H4 (cell line): ENCODE results near the gene XDH. TPM values are rescaled to one million over a fixed set of nuclear protein-coding genes. Genes with fewer than 3 reads are reported as not detected.

Experiments
- DNase-seq: peaks from one replicate; pipeline ENCODE4 v3.0.0-alpha.2; 2015; ENCODE audit warnings: low spot score
- total RNA-seq: library from RNA; depleted of rRNA; stranded (reverse); fragments of >200 nt; shearing (Covaris generic); gene quantifications from 2 replicates; pipeline ENCODE4 v1.2.3, GENCODE V29; 2014

The XDH gene
- total RNA-seq, 1 experiment from 2014 or later, result 0.33 TPM

DNA sequence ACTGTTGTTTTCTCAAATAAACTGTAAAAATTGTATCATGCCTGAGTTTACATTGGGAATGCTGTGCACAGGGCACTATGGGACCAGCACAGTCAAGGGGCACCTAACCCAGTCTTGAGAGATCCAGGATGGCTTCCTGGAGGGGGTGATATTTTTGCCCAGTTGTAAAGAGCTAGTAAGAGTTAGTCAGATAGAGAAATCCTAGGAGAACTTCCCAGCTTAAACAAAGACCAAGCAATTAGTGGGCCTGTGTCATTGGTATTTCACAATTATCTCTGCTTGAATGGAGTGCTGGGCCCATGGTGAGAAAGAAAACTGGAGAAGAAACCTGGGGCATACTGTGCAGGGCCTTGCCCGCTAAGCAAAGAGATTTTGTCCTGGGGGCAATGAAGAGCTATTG lies 12.2 kb downstream of the XDH start:
- no peak for DNase-seq

GRCh38 chr2:31401580-31401979 lies 13.0 kb downstream of the XDH start:
- DNase-seq, result peak; percentile 62

- DNase-seq, result no peak
Measured at GRCh38 chr2:31398881-31399280, 15.7 kb downstream of the XDH start.

- DNase-seq, result peak; percentile 44
Measured at GRCh38 chr2:31397094-31397493, 17.4 kb downstream of the XDH start.

DNA sequence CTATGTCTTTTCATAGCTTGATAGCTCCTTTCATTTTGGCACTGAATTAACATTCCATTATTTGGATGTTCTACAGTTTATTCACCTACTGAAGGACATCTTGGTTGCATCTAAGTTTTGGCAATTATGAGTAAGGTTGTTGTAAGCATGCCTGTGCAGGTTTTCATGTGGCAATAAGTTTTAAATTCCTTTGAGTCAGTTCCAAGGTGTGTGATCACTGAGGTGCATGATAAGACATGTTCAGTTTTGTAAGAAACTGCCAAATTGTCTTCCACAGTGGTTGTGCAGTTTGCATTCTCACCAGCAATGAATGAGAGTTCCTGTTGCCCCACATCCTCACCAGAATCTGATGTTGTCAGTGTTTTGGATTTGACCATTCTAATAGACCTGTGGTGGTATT lies 24.2 kb downstream of the XDH start:
- DNase-seq, result no peak

DNA sequence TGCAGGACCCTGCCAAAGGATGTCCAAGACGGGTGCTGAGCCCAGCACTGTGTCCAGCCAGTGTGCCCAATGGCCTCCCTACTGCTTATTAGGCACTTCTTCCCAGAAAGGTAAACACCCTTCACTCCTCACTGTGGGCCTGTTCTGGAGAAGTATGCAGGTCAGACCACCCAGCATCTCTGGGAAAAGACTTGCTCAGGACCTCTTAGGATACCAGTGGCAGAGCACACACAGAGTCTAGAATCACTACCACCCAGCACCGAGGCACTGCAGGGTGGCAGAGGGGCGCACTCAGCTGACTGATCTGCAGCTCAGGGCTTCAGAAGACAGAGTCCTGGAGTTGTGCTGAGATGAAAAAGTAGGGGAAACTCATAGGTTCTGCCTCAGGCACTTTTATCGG lies 25.8 kb downstream of the XDH start:
- DNase-seq, result no peak

DNA sequence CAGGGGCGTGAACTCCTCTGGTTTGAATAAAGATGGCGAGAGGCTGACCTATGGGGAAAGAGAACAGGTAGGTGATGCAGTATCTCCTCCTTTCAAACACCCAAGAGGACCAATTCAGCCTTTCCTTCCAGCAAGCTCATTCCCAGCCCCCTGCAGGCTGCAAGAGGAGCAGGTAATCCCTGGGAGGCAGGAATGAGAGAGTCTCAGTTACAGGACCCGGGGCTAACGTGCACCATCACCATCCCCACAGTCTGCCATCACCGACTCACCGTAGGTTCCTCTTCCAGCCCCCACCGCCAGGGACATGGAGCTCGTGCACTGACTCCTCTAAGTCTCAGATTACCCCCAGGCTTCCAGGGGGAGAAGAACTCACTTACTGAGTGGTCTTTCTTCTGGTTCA lies 26.7 kb downstream of the XDH start:
- DNase-seq, result no peak

GRCh38 chr2:31386648-31387047 lies 27.9 kb downstream of the XDH start:
- DNase-seq, result no peak

DNA sequence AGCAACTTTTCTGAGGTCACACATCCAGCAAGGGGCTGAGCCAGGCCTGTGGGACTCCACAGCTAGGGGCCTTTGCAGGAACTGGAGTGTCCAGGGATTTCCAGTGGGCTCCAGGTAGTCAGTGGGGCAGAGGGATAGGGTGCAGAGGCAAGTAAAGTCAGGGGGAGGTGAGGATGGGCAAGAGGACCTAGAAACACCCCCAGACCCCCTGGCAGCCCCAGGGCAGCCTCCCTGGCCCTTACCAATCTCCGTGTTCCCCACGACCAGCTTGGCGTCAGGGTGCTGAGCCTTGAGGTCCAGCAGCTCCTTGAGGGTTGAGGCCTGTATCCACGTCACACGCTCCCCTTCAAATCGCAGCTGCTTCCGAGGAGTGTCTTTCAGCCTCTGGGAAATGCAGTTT lies 28.4 kb downstream of the XDH start:
- no peak for DNase-seq

DNA sequence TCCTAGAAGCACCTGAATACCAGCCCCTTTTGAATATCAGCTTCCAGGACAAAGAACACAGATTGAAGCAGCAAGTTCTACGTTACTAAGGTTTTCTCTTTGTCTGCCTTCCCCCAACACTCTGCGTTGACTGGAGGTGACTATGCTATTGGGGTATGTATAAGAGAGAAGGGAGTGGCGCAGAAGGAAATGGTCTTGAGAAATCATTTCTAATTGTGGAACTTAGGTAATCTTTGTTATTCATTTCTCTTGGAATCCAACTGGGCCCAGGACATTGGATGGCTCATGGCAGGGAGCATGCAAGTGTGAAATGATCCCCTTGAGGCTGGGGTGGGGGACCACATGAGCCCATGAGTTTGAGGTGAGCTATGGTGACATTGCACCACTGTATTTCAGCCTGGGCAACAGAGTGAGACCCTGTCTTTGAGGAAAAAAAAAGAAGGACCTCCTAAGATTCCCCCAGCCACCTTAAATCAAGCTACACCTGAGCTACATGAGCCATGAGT lies 29.7 kb downstream of the XDH start:
- peak; percentile 67 for DNase-seq

DNA sequence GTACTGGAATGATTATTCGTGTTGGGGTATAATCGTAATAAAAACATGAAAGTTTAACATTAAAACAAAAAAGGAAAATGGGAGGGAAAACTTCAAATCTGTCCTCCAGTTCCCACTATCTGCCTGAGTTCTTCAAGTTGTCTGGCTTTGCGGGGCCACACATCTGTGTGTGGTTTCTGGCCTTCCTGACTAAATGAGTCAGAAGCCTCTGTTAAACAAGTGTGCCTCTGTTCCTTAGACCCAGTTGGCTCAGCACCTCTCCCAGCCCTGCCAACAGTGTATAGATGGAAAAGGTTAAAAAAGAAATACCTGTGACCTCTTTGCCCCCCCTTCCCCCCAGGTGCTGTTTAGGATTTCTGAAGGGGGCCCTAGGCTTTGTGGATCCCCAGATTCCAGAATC lies 30.2 kb downstream of the XDH start:
- peak; percentile 73 for DNase-seq

- no peak for DNase-seq
Measured at GRCh38 chr2:31383471-31384153, 30.9 kb downstream of the XDH start.

DNA sequence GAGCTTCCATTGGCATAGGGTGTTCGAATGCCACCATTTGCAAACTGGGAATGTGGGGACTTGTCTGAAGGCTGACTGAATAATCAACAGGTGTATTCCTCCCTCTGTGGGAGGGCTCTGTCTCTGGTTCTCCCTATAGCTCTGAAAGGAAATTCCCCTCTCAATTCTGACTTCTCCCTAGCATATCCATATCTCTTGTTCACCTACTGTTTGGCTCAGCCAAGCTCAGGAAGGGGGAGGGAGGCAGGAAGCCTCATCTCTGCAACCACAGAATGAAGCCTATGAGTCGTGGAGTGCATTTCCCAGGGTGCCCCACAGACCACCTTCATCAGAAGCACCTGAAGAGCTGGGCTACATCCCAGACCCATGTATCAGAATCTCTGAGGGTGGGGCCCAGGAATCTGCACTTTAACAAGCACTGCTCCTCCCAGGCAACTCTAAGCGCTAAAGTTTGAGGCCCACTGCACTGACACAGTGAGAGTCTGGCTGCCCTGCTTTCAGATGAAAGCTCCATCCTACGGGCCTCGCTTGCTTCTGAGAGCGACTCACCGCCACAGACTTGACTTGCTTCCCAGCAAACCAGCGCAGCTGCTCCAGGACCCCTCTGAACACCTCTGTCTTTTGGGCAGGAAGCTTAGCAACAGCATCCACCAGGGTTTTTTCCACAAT lies 32.0 kb downstream of the XDH start:
- DNase-seq, result no peak

GRCh38 chr2:31381601-31382000 lies 32.9 kb downstream of the XDH start:
- no peak for DNase-seq

- no peak for DNase-seq
Measured at GRCh38 chr2:31380243-31380642, 34.3 kb downstream of the XDH start.

DNA sequence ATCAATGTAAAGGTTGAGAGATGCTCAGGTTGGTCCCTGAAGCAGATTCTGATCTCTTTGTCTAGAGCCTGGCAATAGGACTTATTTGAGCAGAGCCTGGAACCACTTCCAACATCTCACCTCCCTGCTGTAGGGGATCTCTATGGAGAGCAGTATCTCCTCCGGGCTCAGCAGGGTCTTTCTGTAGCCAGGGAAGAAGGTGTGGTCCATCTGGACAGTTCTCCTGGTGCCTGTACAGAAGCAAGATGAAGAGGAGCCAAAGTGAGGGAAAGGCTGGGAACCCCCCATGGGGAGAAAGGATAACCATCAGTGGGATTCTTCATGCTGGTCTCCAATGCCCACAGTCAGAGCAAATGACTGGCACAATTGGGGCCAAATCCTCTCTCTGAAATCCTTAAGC lies 34.8 kb downstream of the XDH start:
- DNase-seq, result no peak

DNA sequence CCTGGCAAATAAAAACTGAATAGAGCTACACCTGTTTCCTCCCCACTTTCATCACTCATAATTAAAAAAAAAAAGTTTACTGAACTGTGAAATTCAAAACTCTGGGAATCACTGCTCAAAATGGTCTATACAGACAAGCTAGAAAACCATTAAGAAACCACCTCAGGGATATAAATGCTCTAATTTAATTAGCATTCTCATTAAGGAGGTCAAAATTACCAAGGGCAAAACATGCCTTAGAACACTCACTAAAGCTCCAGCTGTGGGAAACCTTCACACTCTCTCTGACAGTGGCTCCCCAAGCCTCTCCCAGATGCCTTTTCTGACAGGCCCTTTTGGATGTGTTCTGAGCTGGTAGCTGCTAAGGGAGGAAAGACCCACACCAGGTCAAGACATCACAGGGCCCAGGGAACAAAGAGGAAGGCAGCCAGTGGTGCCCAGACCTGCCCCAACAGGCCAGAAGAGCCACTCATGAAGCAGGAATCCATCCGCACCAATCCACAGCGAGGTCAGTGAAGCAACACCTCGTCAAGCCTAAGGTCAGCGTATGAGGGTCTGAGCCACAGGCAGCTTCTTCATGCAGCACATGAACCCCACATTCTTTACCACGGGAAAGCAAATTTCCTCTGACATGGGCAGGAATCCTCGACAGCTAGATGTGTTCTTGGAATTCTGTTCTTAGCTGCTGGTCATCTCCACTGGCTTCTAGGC lies 35.6 kb downstream of the XDH start:
- no peak for DNase-seq

- no peak for DNase-seq
Measured at GRCh38 chr2:31378389-31378788, 36.2 kb downstream of the XDH start.

GRCh38 chr2:31373127-31373526 lies 41.4 kb downstream of the XDH start:
- DNase-seq, result no peak

DNA sequence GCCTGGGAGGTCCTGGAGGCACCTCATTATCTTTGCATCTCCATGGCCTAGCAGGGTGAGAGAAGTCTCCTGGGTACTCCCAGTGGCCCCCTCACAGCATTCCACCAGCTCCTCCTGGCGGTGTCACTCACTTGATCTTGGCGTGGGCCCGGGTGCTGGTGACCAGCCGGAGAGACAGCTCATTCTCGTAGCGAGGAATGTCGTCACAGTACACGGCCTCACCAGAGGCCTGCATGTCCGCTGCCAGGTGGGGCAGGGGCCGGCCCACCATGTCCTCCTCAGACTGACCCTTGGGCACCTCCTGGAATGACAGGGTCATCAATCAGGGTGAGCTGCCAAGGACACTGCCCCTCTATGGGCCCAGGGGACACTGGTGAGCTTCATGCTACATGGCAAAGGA lies 42.4 kb downstream of the XDH start:
- no peak for DNase-seq

GRCh38 chr2:31371691-31372090 lies 42.9 kb downstream of the XDH start:
- DNase-seq, result no peak

GRCh38 chr2:31366733-31367132 lies 47.8 kb downstream of the XDH start:
- DNase-seq, result no peak
